OCI-LY3 (cell line): ENCODE data around the gene FMNL2.
"Not testable (repeated sequence)": the region's sequence is repeated elsewhere in the genome, so short reads cannot be mapped to it uniquely, and the experiment has no call there.

Source experiments
- H2AFZ ChIP-seq: fragments of 200-600, 300-600 bp; shearing (Covaris generic); 2 replicates; pipeline ENCODE4 v1.6.0; 2014; ENCODE audit warnings: antibody characterized with exemption, low read depth, low read length
- H3K27ac ChIP-seq: fragments of 200-600, 300-600 bp; sonication (generic); 2 replicates; pipeline ENCODE4 v1.5.1; 2014; ENCODE audit warnings: mild to moderate bottlenecking, low read length, moderate library complexity, mixed read lengths
- H3K27me3 ChIP-seq: fragments of 200-600, 300-600 bp; sonication (generic); 2 replicates; pipeline ENCODE4 v1.6.1; 2014; ENCODE audit warnings: low read depth, low read length, mixed read lengths
- H3K36me3 ChIP-seq: fragments of 200-600, 300-600 bp; sonication (generic); replicated peaks from 2 replicates; pipeline ENCODE3; 2014; ENCODE audit warnings: low read depth, low read length, mixed read lengths
- H3K4me1 ChIP-seq: fragments of 300-600, 200-600 bp; sonication (generic); 2 replicates; pipeline ENCODE4 v1.6.1; 2014; ENCODE audit warnings: low read length, mixed read lengths
- H3K4me2 ChIP-seq: fragments of 200-600, 300-600 bp; sonication (generic); 2 replicates; pipeline ENCODE4 v1.6.1; 2014; ENCODE audit warnings: low read length, mixed read lengths
- H3K4me3 ChIP-seq: fragments of 300-600, 200-600 bp; sonication (generic); 2 replicates; pipeline ENCODE4 v1.5.1; 2014; ENCODE audit warnings: antibody characterized with exemption, mild to moderate bottlenecking, low read length, moderate library complexity
- H3K79me2 ChIP-seq: fragments of 300-600, 200-600 bp; shearing (Covaris generic); 2 replicates; pipeline ENCODE4 v1.6.1; 2014; ENCODE audit warnings: mild to moderate bottlenecking, low read length, mixed read lengths
- H3K9ac ChIP-seq: fragments of 300-600, 200-600 bp; shearing (Covaris generic); 2 replicates; pipeline ENCODE4 v1.6.0; 2014; ENCODE audit warnings: mild to moderate bottlenecking, low read length, moderate library complexity
- H3K9me3 ChIP-seq: fragments of 200-600, 300-600 bp; shearing (Covaris generic); 2 replicates; pipeline ENCODE4 v1.6.1; 2014; ENCODE audit warnings: low read length, mixed read lengths; ENCODE audit not compliant: insufficient read depth
- H4K20me1 ChIP-seq: fragments of 200-600, 300-600 bp; sonication (generic); 2 replicates; pipeline ENCODE4 v1.6.1; 2016; ENCODE audit warnings: low read length, mixed read lengths; ENCODE audit not compliant: insufficient read depth
- CTCF ChIP-seq: fragments of 200-600, 300-600 bp; sonication (generic); IDR thresholded peaks from 2 replicates; pipeline ENCODE4 v1.5.1; 2014; ENCODE audit warnings: antibody characterized with exemption, low read length, low read depth
- EZH2phosphoT487 ChIP-seq: fragments of 200-600 bp; shearing (Covaris generic); IDR thresholded peaks from 2 replicates; pipeline ENCODE4 v1.6.1; 2018; ENCODE audit warnings: antibody characterized with exemption, mixed run types, low read depth

The FMNL2 gene

GRCh38 chr2:152387041-152387440, 52.1 kb downstream of the FMNL2 start:
- no peaks in the 10 kb centered on the region for H3K79me2 ChIP-seq
- H2AFZ ChIP-seq: no peak overlapping the region
- no peaks in the 10 kb centered on the region for H3K36me3 ChIP-seq
- H3K27me3 ChIP-seq: no peaks in the 10 kb centered on the region
- no peak overlapping the region for H3K4me2 ChIP-seq
- H3K27ac ChIP-seq: no peak overlapping the region
- H3K9ac ChIP-seq: no peak overlapping the region
- TF ChIP-seq EZH2phosphoT487: no peak
- TF ChIP-seq CTCF: no peak
- no peaks in the 10 kb centered on the region for H3K9me3 ChIP-seq
- H4K20me1 ChIP-seq: no peaks in the 10 kb centered on the region
- peaks cover 4% of the 10 kb centered on the region; the same call in 1 of the 2 replicates for H3K4me1 ChIP-seq
- no peak overlapping the region for H3K4me3 ChIP-seq

DNA sequence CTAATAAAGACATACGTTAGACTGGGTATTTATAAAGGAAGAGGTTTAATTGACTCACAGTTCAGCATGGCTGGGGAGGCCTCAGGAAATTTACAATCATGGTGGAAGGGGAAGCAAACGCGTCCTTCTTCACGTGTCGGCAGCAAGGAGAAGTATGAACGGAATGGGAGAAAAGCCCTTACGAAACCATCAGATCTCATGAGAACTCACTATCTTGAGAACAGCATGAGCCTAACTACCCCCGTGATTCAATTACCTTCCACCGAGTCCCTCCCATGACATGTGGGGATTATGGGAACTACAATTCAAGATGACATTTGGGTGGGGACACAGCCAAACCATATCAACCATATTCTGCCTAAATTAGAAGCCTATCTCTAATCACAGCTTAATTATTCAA, 53.3 kb downstream of the FMNL2 start:
- not testable (repeated sequence) for H3K27ac ChIP-seq, H3K4me3 ChIP-seq, H3K4me2 ChIP-seq, H3K4me1 ChIP-seq, H3K9ac ChIP-seq, H3K9me3 ChIP-seq, H4K20me1 ChIP-seq, H2AFZ ChIP-seq, H3K27me3 ChIP-seq, H3K36me3 ChIP-seq, H3K79me2 ChIP-seq

- H4K20me1 ChIP-seq: no peaks in the 10 kb centered on the region
- H3K9ac ChIP-seq: no peak overlapping the region
- TF ChIP-seq EZH2phosphoT487 (no peak), CTCF (no peak)
- no peaks in the 10 kb centered on the region for H3K79me2 ChIP-seq
- H3K4me1 ChIP-seq: peaks cover 4% of the 10 kb centered on the region; the same call in 1 of the 2 replicates
- H3K4me3 ChIP-seq: no peak overlapping the region
- H3K27me3 ChIP-seq: no peaks in the 10 kb centered on the region
- no peaks in the 10 kb centered on the region for H3K9me3 ChIP-seq
- no peak overlapping the region for H3K4me2 ChIP-seq
- no peaks in the 10 kb centered on the region for H3K36me3 ChIP-seq
- no peak overlapping the region for H2AFZ ChIP-seq
- no peak overlapping the region for H3K27ac ChIP-seq
Observed at GRCh38 chr2:152389483-152389882, 54.5 kb downstream of the FMNL2 start.

DNA sequence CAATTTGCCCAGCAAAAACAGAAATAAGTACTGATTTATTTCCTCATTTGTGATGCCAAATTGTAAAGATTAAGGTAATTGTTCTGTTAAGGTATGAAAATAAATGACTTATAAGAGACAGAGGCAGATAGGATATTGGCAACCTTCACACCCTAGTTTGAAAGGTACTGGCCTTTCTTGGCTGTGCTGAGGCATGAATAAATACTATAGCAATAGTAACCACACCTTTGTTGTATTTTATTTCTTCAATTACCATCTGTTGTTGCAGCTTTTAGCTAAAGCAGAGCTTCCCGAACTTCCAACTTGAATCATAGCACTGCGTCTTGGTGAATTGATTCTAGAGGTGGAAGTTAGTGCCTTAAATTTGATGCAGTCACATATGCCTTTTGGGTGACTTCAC, 55.9 kb downstream of the FMNL2 start:
- Histone ChIP-seq H3K36me3 (no peaks in the 10 kb centered on the region), H3K27ac (no peak overlapping the region), H3K9ac (no peak overlapping the region), H3K4me1 (peaks cover under 1% of the 10 kb centered on the region; the same call in 1 of the 2 replicates), H2AFZ (no peak overlapping the region), H3K4me2 (no peak overlapping the region), H3K4me3 (no peak overlapping the region), H3K9me3 (no peaks in the 10 kb centered on the region), H3K79me2 (no peaks in the 10 kb centered on the region), H3K27me3 (no peaks in the 10 kb centered on the region), H4K20me1 (no peaks in the 10 kb centered on the region)
- TF ChIP-seq EZH2phosphoT487 (no peak), CTCF (no peak)

DNA sequence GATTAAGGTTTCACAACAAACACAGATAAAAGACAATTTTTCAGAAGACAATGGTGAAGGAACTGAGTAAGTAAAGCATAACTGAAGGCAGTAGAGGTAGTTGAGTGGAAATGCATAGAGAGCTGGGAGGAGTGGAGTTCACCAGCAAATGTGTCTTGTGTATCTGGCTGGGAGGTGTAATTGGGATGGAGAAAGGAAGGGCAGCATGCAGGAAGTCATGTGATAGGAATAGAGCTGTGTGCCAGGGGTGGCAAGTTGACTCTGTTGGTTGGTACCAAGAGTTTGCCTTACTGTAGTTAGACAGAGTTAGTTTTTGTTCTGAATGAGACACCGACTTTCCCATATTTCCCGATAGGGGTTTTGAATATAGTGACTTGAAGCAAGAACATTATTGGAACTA, 56.3 kb downstream of the FMNL2 start:
- Histone ChIP-seq H4K20me1 (no peaks in the 10 kb centered on the region), H3K36me3 (no peaks in the 10 kb centered on the region), H3K4me1 (no peaks in the 10 kb centered on the region), H3K79me2 (no peaks in the 10 kb centered on the region), H3K27ac (no peak overlapping the region), H3K4me3 (no peak overlapping the region), H3K9me3 (no peaks in the 10 kb centered on the region), H2AFZ (no peak overlapping the region), H3K4me2 (no peak overlapping the region), H3K9ac (no peak overlapping the region), H3K27me3 (no peaks in the 10 kb centered on the region)
- no peak for TF ChIP-seq EZH2phosphoT487
- TF ChIP-seq CTCF: no peak
